ENCODE results near the gene LRCH3.
"Not testable (repeated sequence)": the region's sequence is repeated elsewhere in the genome, so short reads cannot be mapped to it uniquely, and the experiment has no call there.

LRCH3 gene

DNA sequence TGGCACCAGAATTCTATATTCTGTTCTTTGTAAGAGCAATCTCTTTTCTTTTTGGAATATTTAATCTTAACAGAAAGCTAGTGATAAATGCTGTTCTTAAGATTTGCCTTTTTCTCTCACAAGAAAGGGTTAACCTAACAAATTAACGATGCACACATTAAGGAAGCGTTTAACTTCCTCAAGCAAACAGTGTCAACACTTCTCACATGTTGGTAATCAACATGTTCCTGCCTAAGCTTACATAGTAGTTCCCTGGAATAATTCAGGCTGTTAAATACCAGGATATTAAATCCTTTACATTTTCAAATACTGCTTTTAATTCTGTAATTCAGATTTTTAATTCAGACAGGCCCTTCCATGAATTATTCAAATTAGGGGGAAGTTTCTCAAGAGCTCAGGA, 91.5 kb downstream of the LRCH3 start:
- DNase-seq (ENCODE audit: low read depth in 2 of 2, low spot score in 1 of 2): no peak

DNA sequence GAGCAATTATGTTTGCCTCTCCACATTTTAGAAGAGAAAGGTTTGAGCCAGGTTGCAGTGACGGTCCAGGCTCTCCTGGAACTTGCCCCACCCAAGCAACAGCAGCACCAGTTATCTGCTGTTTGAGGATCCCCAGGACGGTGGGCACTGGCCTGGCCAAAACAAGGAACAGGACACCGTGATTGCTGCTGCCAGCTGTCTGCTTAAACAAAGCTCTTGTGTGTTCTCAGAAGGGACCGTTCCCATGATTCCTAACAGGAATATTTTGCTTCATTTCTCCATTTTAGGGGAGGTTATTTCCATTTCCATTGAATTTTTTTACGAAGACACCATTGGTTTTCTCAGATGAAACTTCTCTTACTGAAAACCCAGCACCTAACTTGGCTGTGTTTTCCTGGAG, 92.5 kb downstream of the LRCH3 start:
- no peak for DNase-seq (ENCODE audit: low read depth in 2 of 2, low spot score in 1 of 2)

DNA sequence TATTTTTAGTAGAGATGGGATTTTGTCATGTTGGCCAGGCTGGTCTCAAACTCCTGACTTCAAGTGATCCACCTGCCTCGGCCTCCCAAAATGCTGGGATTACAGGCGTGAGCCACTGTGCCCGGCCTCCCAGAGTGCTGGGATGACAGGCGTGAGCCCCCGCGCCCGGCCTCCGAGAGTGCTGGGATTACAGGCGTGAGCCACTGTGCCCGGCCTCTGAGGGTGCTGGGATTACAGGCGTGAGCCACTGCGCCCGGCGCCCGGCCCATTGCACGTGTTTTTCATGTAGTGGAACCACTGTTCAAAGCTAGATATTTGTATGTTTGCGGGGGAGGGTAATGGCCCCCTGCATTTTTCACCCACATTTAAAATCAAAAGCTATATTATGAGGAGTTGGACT, 93.3 kb downstream of the LRCH3 start:
- DNase-seq (ENCODE audit: low read depth in 2 of 2, low spot score in 1 of 2): not testable (repeated sequence)

DNA sequence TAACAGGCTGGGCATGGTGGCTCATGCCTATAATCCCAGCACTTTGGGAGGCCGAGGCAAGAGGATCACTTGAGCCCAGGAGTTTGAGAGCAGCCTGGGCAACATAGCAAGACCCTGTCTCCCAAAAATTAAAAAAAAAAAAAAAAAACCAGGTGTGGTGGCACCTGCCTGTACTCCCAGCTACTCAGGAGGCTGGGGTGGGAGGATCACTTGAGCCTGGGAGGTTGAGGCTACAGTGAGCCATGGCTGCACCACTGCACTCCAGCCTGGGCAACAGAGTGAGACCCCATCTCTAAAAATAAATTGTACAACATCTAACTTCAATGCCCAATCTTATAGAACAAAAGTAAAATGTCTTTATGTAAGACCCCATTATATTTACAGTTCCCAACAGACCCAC, 95.0 kb downstream of the LRCH3 start:
- DNase-seq (ENCODE audit: low read depth in 2 of 2, low spot score in 1 of 2): not testable (repeated sequence)

DNA sequence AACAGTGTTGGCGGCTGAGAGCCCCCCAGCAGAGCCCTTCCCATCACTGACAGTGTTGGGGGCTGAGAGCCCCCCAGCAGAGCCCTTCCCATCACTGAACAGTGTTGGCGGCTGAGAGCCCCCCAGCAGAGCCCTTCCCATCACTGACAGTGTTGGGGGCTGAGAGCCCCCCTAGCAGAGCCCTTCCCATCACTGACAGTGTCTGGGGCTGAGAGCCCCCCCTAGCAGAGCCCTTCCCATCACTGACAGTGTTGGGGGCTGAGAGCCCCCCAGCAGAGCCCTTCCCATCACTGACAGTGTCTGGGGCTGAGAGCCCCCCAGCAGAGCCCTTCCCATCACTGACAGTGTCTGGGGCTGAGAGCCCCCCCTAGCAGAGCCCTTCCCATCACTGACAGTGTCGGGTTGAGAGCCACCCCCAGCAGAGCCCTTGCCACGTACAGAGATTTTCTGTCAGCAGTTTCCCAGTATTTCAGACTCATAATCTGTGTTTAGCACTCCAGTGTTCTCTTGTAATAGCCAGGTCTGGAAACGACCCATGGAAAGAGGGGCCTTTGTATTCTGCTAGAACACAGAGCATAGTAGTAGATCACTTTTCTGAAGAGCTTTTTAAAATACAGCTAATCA, 96.5 kb downstream of the LRCH3 start:
- DNase-seq (ENCODE audit: low read depth in 2 of 2, low spot score in 1 of 2): not testable (repeated sequence)

DNA sequence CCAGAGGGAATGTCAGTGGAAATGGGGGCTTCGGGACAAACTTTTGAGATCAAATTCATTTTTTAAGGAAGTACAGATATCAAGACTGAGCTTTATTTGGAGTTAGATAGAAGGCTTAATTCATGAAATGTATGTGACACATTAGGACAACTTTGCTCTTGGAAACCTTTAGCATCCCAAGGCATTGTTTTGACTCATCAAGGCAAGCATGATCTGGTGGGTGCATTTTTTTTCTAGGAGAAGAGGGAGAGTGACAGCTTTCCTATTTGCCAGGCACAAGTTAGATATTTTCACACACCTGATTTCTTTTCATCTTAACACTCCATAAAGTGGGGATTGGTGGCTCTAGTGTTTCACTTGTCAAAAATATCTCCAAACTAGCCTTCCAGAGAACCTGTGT, 97.5 kb downstream of the LRCH3 start:
- DNase-seq (ENCODE audit: low read depth in 2 of 2, low spot score in 1 of 2): no peak

DNA sequence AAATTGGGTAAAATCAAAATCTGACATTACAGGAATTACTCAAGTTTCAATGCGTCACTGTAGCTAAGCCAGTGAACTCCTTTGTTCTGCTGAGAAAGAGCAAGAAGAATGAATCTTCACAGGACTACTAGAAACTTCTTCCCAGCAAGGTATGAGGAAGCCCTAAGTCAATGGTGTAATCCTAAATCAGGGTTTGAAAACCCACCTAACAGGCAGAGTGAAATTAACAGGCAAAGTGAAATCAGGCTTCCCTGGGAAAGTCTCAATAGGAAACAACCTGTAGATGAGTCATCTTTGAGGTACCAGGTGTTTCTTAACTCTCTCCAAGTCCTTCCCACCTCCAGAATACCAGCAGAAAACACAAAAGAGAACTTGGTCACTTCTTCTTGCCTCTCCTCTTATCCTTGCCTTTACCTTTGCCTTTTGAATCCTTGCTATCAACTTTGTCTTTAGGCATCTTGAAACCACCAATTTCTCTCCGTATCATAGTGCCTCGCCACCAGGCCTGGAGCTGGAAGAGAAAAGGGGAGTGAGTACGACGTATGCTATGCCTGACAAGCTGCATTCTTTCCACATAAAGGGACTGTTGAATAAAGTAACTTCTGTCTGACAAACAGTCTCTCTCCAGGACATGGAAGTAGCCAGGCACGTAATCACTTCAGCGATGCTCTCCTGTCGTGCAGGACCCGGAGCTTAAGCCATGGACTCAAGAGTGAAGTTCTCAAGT, 98.3 kb downstream of the LRCH3 start:
- no peak for DNase-seq (ENCODE audit: low read depth in 2 of 2, low spot score in 1 of 2)

DNA sequence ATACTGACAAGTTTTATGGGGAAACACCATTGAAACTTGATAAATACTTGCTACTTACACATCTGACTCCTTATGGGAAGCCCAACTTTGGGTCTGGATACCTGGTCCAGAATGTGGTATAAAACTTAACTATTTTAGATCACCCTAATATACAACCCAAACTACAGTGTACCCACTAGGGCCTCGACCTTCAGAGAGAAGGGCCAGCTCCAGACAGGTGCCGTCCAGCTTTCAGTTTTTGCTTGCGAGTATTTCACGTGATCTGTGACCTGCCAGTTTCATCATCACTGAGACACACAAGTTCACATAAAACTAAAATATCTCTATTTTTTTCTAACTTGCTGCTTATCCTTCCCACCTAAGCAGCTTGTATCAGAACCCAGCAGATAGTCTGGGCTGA, 99.6 kb downstream of the LRCH3 start:
- DNase-seq (ENCODE audit: low read depth in 2 of 2, low spot score in 1 of 2): no peak

DNA sequence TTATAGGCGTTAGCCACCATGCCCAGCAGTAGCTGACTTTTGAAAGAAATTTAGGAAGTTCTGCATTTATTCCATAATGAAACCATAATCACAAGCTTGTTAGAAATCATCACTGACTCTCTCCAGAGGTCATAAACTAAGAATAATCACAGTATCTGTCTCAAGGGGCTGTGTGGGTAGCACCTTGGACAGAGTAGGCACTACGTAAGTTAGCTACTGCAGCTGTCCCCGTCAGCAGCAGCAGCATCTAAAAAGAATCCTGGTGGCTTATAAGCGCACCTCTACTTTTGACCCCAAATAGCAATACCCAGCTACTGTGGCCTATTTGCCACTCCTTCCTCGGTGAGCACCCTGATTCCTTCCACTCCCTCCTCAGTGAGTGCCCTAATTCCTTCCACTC, 101.1 kb downstream of the LRCH3 start:
- DNase-seq (ENCODE audit: low read depth in 2 of 2, low spot score in 1 of 2): no peak

DNA sequence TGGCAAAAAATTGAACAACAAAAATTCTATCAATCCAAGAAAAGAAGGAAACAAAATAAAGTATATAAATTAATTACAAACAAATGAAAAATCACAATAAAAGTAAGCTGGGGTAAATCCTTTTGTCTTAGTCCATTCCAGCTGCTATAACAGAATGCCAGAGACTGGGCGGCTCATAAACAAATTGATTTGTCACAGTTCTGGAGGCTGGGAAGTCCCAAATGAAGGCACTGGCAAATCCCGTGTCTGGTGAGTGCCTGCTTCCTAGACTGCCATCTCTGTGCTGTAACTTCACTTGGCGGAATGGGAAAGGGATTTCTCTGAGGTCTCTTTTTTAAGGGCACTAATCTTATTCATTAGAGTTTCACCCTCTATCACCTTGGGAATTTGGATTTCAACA, 105.4 kb downstream of the LRCH3 start:
- DNase-seq (ENCODE audit: low read depth in 2 of 2, low spot score in 1 of 2): no peak

DNA sequence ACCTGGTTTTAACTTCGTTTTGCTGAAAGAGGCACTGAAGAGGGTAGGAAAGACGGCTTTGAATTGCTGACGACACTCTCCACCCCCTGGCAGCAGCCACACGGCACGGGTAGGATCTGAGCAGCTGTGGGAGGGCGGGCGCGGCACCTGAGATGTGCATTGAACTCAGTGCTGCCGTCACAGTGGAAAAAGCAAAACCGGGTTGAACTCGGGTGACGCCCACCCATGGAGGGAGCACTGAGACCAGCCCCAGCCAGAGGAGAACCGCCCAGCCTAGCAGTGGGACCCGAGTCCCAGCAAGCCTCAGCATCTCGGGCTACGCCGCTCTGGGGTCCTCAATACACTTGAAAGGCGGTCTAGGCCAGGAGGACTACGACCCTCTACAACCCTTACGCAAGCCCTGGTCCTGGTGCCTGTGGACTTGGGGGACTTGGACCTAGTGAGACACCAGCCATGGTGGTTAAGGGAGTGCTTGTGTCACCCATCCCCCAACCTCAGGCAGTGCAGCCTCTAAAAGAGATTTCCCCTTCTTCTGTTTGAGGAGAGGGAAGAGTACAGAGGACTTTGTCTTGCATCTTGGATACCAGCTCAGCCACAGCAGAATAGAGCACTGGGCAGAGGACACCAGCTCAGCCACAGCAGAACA, 108.9 kb downstream of the LRCH3 start:
- DNase-seq (ENCODE audit: low read depth in 2 of 2, low spot score in 1 of 2): no peak

DNA sequence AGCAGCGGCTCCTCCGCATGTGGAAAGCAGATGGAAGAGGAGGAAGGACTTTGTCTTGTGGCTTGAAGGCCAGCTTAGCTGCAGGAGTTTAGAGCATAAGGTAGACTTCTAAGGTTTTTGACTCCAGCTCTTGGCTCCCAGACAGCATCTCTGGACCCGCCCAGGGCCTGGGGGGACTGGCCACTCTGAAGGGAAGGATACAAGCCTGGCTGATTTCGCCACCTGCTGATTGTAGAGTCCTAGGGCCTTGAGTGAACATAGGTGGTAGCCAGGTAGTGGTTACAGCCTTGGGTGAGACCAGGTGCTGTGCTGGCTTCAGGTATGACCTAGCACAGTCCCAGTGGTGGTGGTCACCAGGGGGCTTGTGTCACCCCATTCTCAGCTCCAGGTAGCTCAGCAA, 110.6 kb downstream of the LRCH3 start:
- DNase-seq (ENCODE audit: low read depth in 2 of 2, low spot score in 1 of 2): no peak

DNA sequence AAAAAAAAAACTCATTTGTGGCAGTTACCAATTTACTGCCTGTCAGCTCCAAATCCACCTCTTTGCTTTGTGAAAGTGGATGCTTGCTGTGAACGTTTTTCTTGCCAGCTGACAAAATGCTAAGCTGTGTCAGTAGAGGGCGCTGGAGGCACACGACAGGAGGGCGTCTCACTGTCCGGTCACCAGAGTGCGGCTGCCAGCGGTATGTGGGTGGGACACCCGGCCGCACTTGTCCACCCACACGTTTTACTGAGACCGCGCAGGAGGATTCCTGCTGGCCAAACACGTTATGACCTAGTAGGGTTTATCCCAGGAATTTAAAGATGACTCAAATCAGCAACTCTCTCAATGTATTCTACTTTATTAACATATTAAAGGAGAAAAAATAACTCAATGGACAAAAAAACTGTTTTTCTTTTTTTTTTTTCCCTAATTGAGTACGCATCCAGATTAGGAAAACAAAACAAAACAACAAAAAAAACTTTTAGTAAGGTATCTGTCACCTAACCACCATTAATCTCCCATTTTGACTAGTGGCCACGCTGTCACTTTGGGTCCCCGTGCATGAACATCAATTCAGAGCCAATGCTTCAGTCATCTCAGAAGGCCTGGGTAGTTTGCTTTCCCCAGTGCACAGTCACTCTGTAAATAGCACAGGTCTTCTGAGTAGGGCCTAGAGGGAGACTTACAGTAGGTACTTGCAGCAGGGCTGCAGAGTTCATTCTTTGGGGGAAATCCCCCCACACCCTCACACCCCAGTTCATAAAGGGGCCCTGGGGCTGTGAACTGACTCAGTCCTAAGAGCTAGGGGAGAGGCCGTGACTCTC, 115.2 kb downstream of the LRCH3 start:
- peak; percentile 46 to 53 for DNase-seq (ENCODE audit: low read depth in 2 of 2, low spot score in 1 of 2)

DNA sequence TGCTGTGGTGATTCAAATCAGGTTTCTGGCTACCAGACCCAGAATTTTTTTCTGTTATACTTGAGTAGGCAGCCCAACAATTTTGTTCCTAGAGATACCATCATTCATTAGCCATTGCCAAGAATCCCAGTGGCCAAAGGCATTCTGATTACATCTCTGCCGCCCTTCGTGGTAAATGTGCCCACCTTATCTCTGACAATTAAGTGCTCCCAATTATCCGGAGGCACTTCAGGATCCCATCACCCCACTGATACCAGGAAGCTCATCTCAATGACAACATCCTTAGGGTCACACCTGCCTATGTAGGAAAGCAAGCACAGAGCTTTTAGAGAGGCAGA, 115.8 kb downstream of the LRCH3 start:
- no peak for DNase-seq (ENCODE audit: low read depth in 2 of 2, low spot score in 1 of 2)

DNA sequence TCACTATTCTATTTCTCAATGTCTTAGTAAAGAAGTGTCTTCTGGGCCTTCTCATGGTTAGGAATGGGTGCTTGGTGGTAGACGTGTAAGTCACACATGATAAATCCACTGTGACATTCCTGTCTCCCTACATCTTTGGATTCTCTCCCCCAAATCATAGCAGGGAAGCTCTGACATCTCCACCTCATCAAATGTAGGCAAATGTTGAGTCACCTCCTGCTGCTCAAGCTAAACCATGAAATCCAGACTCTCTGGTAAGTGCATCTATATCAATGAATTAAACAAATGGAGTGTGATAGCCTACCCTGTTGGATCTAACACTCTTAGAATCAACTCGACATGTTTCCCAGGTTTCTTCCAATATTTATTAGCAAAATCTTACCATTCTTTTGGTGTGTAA, 116.1 kb downstream of the LRCH3 start:
- DNase-seq (ENCODE audit: low read depth in 2 of 2, low spot score in 1 of 2): no peak

DNA sequence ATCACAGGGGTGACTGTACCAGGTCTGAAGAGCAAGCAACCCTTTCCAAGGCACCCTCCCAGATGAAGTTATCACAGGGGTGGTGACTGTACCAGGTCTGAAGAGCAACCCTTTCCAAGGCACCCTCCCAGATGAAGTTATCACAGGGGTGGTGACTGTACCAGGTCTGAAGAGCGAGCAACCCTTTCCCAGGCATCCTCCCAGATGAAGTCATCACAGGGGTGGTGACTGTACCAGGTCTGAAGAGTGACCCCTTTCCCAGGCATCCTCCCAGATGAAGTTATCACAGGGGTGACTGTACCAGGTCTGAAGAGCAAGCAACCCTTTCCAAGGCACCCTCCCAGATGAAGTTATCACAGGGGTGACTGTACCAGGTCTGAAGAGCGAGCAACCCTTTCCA, 117.5 kb downstream of the LRCH3 start:
- not testable (repeated sequence) for DNase-seq (ENCODE audit: low read depth in 2 of 2, low spot score in 1 of 2)

DNA sequence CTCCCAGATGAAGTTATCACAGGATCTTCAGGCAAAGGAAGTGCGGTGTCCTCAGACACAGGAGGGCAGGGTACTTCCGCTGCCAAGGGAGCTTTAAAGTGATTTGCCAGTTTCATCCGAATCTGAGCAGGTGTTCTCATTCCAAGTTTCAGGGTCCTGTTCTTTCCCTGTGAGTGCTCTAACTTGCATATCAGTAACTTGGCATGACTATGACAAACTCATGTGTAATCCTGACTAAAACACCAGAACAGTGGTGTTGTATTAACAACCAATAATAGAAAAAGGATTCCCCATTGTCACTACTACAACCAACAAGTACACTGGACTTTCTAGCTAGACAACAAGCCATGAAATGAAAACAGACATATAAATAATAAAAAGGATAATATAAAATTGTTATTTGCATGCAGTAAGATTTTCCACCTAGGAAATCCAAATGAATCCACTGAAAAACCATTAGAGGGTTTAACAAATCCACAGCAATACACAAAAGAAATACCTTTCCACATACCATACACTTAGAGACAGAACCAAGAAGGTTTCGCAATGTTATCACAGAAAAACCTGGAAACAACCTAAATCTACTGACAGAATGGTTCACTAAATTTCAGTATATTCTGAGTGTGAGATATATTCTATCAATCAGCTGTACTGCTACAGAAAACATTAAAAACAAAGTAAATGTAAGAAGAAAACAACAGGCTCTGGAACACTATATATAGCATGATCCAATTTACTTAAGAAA, 118.1 kb downstream of the LRCH3 start:
- DNase-seq (ENCODE audit: low read depth in 2 of 2, low spot score in 1 of 2): no peak

DNA sequence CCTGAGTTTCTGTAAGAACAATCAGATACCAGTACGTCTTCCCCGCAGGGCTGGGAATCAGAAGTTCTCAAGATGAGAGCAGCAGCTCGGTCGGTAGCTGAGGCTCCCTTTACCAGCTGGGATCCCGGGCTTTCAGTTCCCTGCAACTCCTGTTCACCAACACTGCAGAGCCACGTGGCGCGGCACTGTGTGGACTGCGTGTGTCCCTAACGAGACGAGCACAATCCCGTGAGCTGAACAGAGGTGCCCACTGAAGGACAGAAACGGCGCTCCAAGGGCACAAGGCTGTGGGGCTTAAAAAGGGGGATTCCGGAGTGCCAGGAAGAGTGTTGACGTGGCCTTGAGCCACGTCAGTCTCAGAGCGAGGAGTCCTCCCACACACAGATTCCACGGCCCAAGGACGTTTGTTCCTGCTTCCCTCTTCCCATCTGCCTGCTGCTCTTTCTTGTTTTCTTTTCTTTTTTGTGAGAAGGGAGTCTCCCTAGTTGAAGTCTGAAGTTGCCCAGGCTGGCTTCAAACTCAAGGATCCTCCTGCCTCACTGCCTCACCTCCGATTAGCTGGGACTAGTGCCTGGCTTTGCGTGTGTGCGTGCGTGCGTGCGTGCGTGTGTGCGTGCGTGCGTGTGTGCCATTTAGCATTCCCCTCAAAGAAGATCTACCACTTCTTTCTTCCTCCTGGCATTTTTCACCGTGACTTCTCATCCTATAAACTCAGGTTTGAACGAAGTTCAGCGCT, 121.9 kb downstream of the LRCH3 start:
- no peak for DNase-seq (ENCODE audit: low read depth in 2 of 2, low spot score in 1 of 2)

DNA sequence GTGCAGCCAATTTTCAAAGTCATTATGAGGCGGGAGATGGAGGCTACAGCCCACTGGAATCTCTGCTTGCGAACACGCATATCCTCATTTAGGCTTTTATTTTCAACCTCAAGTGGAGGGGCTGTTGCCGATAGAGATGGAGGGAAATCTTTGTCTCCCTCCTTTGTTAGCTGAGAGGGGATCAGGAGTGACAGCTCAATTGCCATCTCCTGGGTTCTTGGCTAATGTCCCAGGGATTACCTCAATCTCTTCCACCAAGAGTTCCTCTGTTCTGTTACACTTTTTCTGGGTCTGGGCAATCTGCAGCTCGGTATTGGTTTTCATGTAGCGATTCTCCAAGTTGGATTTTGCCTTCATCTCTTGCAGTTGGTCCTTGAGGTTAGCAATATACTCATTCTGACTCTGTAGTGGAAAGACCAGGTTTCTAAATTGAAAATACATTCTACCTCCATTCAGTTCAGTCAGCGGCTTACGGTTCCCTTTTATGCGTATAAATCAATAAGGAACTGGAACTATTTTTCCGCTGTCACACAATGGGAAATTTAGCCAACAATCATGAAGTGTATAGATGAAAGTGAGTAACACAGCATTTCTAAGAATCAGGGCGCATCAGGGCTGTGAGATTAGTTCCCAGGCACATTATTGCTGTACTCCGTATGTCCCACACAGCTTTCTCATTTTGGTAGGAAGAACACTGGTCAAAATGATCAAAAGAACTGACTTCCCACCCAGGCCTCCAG, 122.8 kb downstream of the LRCH3 start:
- no peak for DNase-seq (ENCODE audit: low read depth in 2 of 2, low spot score in 1 of 2)
